Measurements from ENCODE around the gene KCNQ1.

- no peak for TF ChIP-seq GATA3 (IDR thresholded peaks at IDR 0.05; ENCODE audit: low read depth, low read length)
- no peak for TF ChIP-seq GATA2 (IDR thresholded peaks at IDR 0.05; ENCODE audit: low read depth, low read length)
Observed at GRCh38 chr11:2599561-2600189, 154.9 kb downstream of the KCNQ1 start.
